Activated CD4-positive, alpha-beta T cell treated with anti-CD3 and anti-CD28 coated beads for 36 hours (primary cell): ENCODE results near the gene CD59. TPM values are rescaled to one million over a fixed set of nuclear protein-coding genes. Genes with fewer than 3 reads are reported as not detected.

Experiments used
- ATAC-seq: fragments of 200-7000 bp; cut with Tn5 transposase; one replicate; pipeline ENCODE4 v1.10.0; 2021; ENCODE audit warnings: mild to moderate bottlenecking, moderate library complexity
- CTCF ChIA-PET: fragments of 350-600 bp; sonication (Branson Sonifier 250); formaldehyde crosslinking; loops from one replicate; lab custom pipeline; 2021; ENCODE audit warnings: antibody characterized with exemption; lab: Charles Lee
- POLR2A ChIA-PET: fragments of 350-600 bp; sonication (Branson Sonifier 250); formaldehyde crosslinking; loops from one replicate; lab custom pipeline; 2021; ENCODE audit warnings: antibody characterized with exemption, inconsistent platforms; lab: Charles Lee
- DNase-seq: peaks from one replicate; pipeline ENCODE4 v3.0.0-alpha.2; 2020
- H3K27ac Mint-ChIP-seq: one replicate; pipeline ENCODE4 v1.8.0; 2021; ENCODE audit warnings: mixed read lengths
- H3K27me3 Mint-ChIP-seq: one replicate; pipeline ENCODE4 v1.8.0; 2021; ENCODE audit warnings: mixed read lengths
- H3K36me3 Mint-ChIP-seq: one replicate; pipeline ENCODE4 v1.8.0; 2021; ENCODE audit warnings: low read depth, mixed read lengths
- H3K4me1 Mint-ChIP-seq: one replicate; pipeline ENCODE4 v1.8.0; 2021; ENCODE audit warnings: mixed read lengths
- H3K4me3 Mint-ChIP-seq: one replicate; pipeline ENCODE4 v1.8.0; 2021; ENCODE audit warnings: mild to moderate bottlenecking, moderate library complexity, mixed read lengths
- H3K9me3 Mint-ChIP-seq: one replicate; pipeline ENCODE4 v1.8.0; 2021; ENCODE audit warnings: low read depth, mixed read lengths
- intact Hi-C, 2 experiments: fragments of 100-400 bp; cut with DNase I in 1 of 2; cut with micrococcal nuclease in 1 of 2; formaldehyde crosslinking; loops; one replicate each; pipeline versions ENCODE4 v1.14.2 to v1.15.1; 2022 to 2024; cut with DNase I, micrococcal nuclease
- total RNA-seq, 2 experiments: library from RNA; stranded (reverse); gene quantifications; one replicate each; pipeline ENCODE4 v1.2.3, GENCODE V29; 2021

The CD59 gene
- total RNA-seq, 2 experiments from 2014 or later: 58.2 to 60.0 TPM

- H3K4me3 Mint-ChIP-seq: no peak overlapping the region
- H3K36me3 Mint-ChIP-seq: peaks cover under 1% of the 10 kb centered on the region
- POLR2A ChIA-PET: no interaction called here
Observed at GRCh38 chr11:33743291-33743690, 7.1 kb upstream of the CD59 start.

GRCh38 chr11:33742249-33742851 lies 6.1 kb upstream of the CD59 start:
- CTCF ChIA-PET: interaction anchor here (0.6 to 2.6 kb wide), 24 partner anchors 11 to 411 kb away, joined by 3 to 66 read pairs (median 4); no protein-coding TSS in a partner anchor

More at GRCh38 chr11:33743291-33743690, 7.1 kb upstream of the CD59 start:
- H3K27me3 Mint-ChIP-seq: peaks cover 5% of the 10 kb centered on the region
- DNase-seq (no peak), ATAC-seq (no peak)
- no peak overlapping the region for H3K27ac Mint-ChIP-seq
- H3K9me3 Mint-ChIP-seq: no peaks in the 10 kb centered on the region
- H3K4me1 Mint-ChIP-seq: peaks cover 5% of the 10 kb centered on the region
- intact Hi-C loops: loop anchor here (2.0 kb wide), 2 partner anchors 200 to 380 kb away; no protein-coding TSS in a partner anchor
- CTCF ChIA-PET: interaction anchor here (0.6 to 2.6 kb wide), 11 partner anchors 10 to 412 kb away, joined by 3 to 66 read pairs (median 6); no protein-coding TSS in a partner anchor

GRCh38 chr11:33741806-33742205 lies 5.6 kb upstream of the CD59 start:
- intact Hi-C loops: loop anchor here (1.0 to 2.0 kb wide), 4 partner anchors 26 to 380 kb away; no protein-coding TSS in a partner anchor
- ATAC-seq (no peak), DNase-seq (no peak)
- ChIA-PET POLR2A (no interaction called here), CTCF (interaction anchor here (0.8 to 2.6 kb wide), 13 partner anchors 11 to 388 kb away, joined by 3 to 66 read pairs (median 5); no protein-coding TSS in a partner anchor)
- H3K4me1 Mint-ChIP-seq: peaks cover 10% of the 10 kb centered on the region
- H3K9me3 Mint-ChIP-seq: no peaks in the 10 kb centered on the region
- peaks cover 9% of the 10 kb centered on the region for H3K27me3 Mint-ChIP-seq
- H3K27ac Mint-ChIP-seq: no peak overlapping the region
- H3K4me3 Mint-ChIP-seq: no peak overlapping the region
- no peaks in the 10 kb centered on the region for H3K36me3 Mint-ChIP-seq

More at GRCh38 chr11:33742249-33742851, 6.1 kb upstream of the CD59 start:
- intact Hi-C loops: loop anchor here (1.0 to 2.0 kb wide), 4 partner anchors 26 to 380 kb away; no protein-coding TSS in a partner anchor
- no peaks in the 10 kb centered on the region for H3K36me3 Mint-ChIP-seq
- no peaks in the 10 kb centered on the region for H3K9me3 Mint-ChIP-seq
- peaks cover 5% of the 10 kb centered on the region for H3K27me3 Mint-ChIP-seq
- ATAC-seq (no peak), DNase-seq (no peak)
- H3K4me3 Mint-ChIP-seq: no peak overlapping the region
- H3K27ac Mint-ChIP-seq: no peak overlapping the region
- POLR2A ChIA-PET: interaction anchor here (0.6 kb wide), 1 partner anchor 81 kb away, joined by 4 read pairs; no protein-coding TSS in a partner anchor
- peaks cover 5% of the 10 kb centered on the region for H3K4me1 Mint-ChIP-seq

GRCh38 chr11:33737362-33737821 lies 1.2 kb upstream of the CD59 start:
- ATAC-seq (no peak), DNase-seq (no peak)
- no peak overlapping the region for H3K27ac Mint-ChIP-seq
- CTCF ChIA-PET: interaction anchor here (0.6 to 1.9 kb wide), 5 partner anchors 15 to 260 kb away, joined by 3 to 9 read pairs (median 4); no protein-coding TSS in a partner anchor
- intact Hi-C loops: loop anchor here (5.0 to 10.0 kb wide), 7 partner anchors 35 to 1927 kb away; partner anchors contain the start of genes CAPRIN1 (in 1 of the 2), CSTF3 (in 1 of the 2), FBXO3 (in 1 of the 2) and HIPK3 (in 1 of the 2)
- H3K4me1 Mint-ChIP-seq: peaks cover 38% of the 10 kb centered on the region
- no peak overlapping the region for H3K4me3 Mint-ChIP-seq
- H3K27me3 Mint-ChIP-seq: peaks cover 16% of the 10 kb centered on the region
- H3K36me3 Mint-ChIP-seq: peaks cover 21% of the 10 kb centered on the region
- POLR2A ChIA-PET: interaction anchor here (1.4 kb wide), 1 partner anchor 15 kb away, joined by 5 read pairs; no protein-coding TSS in a partner anchor
- H3K9me3 Mint-ChIP-seq: no peaks in the 10 kb centered on the region

- peak; percentile 28 for ATAC-seq
- DNase-seq: peak; percentile 63
- H3K9me3 Mint-ChIP-seq: no peaks in the 10 kb centered on the region
- H3K4me3 Mint-ChIP-seq: peak overlapping the region; percentile 82
- peaks cover 48% of the 10 kb centered on the region for H3K4me1 Mint-ChIP-seq
- ChIA-PET CTCF (interaction anchor here (0.7 to 1.9 kb wide), 4 partner anchors 12 to 37 kb away, joined by 3 to 9 read pairs (median 6); no protein-coding TSS in a partner anchor), POLR2A (no interaction called here)
- H3K27ac Mint-ChIP-seq: peak overlapping the region; percentile 84
- H3K36me3 Mint-ChIP-seq: peaks cover 24% of the 10 kb centered on the region
- intact Hi-C loops: loop anchor here (1.0 to 10.0 kb wide), 12 partner anchors 13 to 1929 kb away; partner anchors contain the start of genes C11orf91 (in 2 of the 2), FBXO3 (in 2 of the 2), CAPRIN1 (in 1 of the 2) and CSTF3 (in 1 of the 2)
- H3K27me3 Mint-ChIP-seq: peaks cover 16% of the 10 kb centered on the region
Observed at GRCh38 chr11:33735271-33736147, 714 bp downstream of the CD59 start.

GRCh38 chr11:33734441-33735270 lies 1.6 kb downstream of the CD59 start:
- Mint-ChIP-seq H3K27me3 (peaks cover 16% of the 10 kb centered on the region), H3K9me3 (no peaks in the 10 kb centered on the region), H3K36me3 (peaks cover 24% of the 10 kb centered on the region), H3K4me1 (peaks cover 48% of the 10 kb centered on the region), H3K4me3 (peak overlapping the region; percentile 82), H3K27ac (peak overlapping the region; percentile 84)
- intact Hi-C loops: loop anchor here (1.0 to 10.0 kb wide), 9 partner anchors 38 to 1930 kb away; partner anchors contain the start of genes HIPK3 (in 2 of the 2), CAPRIN1 (in 1 of the 2), CSTF3 (in 1 of the 2) and FBXO3 (in 1 of the 2)
- ATAC-seq (no peak), DNase-seq (no peak)
- CTCF ChIA-PET: interaction anchor here (0.9 to 1.2 kb wide), 2 partner anchors 38 to 52 kb away, joined by 3 read pairs; no protein-coding TSS in a partner anchor
- POLR2A ChIA-PET: interaction anchor here (0.6 kb wide), 1 partner anchor 49 kb away, joined by 6 read pairs; no protein-coding TSS in a partner anchor

GRCh38 chr11:33733980-33734379 lies 2.2 kb downstream of the CD59 start:
- intact Hi-C loops: loop anchor here (5.0 to 10.0 kb wide), 6 partner anchors 321 to 1931 kb away; partner anchors contain the start of genes HIPK3 (in 2 of the 2), CAPRIN1 (in 1 of the 2), CSTF3 (in 1 of the 2) and TRIM44 (in 1 of the 2)
- Mint-ChIP-seq H3K36me3 (peaks cover 27% of the 10 kb centered on the region), H3K4me1 (peaks cover 51% of the 10 kb centered on the region), H3K27me3 (peaks cover 16% of the 10 kb centered on the region), H3K9me3 (no peaks in the 10 kb centered on the region), H3K4me3 (peak overlapping the region; percentile 20), H3K27ac (no peak overlapping the region)
- DNase-seq (no peak), ATAC-seq (no peak)
- POLR2A ChIA-PET: interaction anchor here (0.6 kb wide), 1 partner anchor 48 kb away, joined by 6 read pairs; no protein-coding TSS in a partner anchor
- CTCF ChIA-PET: interaction anchor here (0.9 to 1.2 kb wide), 2 partner anchors 38 to 53 kb away, joined by 3 read pairs; no protein-coding TSS in a partner anchor

- ATAC-seq (peak; percentile 76), DNase-seq (peak; percentile 75)
- H3K27me3 Mint-ChIP-seq: peaks cover 8% of the 10 kb centered on the region
- peak overlapping the region; percentile 81 for H3K27ac Mint-ChIP-seq
- POLR2A ChIA-PET: interaction anchor here (0.6 kb wide), 1 partner anchor 81 kb away, joined by 4 read pairs; no protein-coding TSS in a partner anchor
- H3K36me3 Mint-ChIP-seq: peaks cover 32% of the 10 kb centered on the region
- intact Hi-C loops: loop anchor here (1.0 to 10.0 kb wide), 9 partner anchors 9 to 1933 kb away; partner anchors contain the start of genes HIPK3 (in 2 of the 2), C11orf91 (in 1 of the 2), CAPRIN1 (in 1 of the 2) and CSTF3 (in 1 of the 2)
- peaks cover 48% of the 10 kb centered on the region for H3K4me1 Mint-ChIP-seq
- CTCF ChIA-PET: interaction anchor here (0.7 kb wide), 1 partner anchor 27 kb away, joined by 3 read pairs; no protein-coding TSS in a partner anchor
- peak overlapping the region; percentile 43 for H3K4me3 Mint-ChIP-seq
- H3K9me3 Mint-ChIP-seq: no peaks in the 10 kb centered on the region
Observed at GRCh38 chr11:33731723-33732531, 4.3 kb downstream of the CD59 start.

- intact Hi-C loops: loop anchor here (1.0 to 10.0 kb wide), 8 partner anchors 7 to 1934 kb away; partner anchors contain the start of genes HIPK3 (in 2 of the 2), C11orf91 (in 1 of the 2), CAPRIN1 (in 1 of the 2) and CSTF3 (in 1 of the 2)
- H3K27me3 Mint-ChIP-seq: peaks cover 9% of the 10 kb centered on the region
- no peak overlapping the region for H3K4me3 Mint-ChIP-seq
- DNase-seq (no peak), ATAC-seq (no peak)
- peaks cover 47% of the 10 kb centered on the region for H3K4me1 Mint-ChIP-seq
- H3K9me3 Mint-ChIP-seq: no peaks in the 10 kb centered on the region
- ChIA-PET POLR2A (no interaction called here), CTCF (interaction anchor here (0.5 to 1.0 kb wide), 3 partner anchors 12 to 1503 kb away, joined by 3 read pairs; no protein-coding TSS in a partner anchor)
- peaks cover 32% of the 10 kb centered on the region for H3K36me3 Mint-ChIP-seq
- no peak overlapping the region for H3K27ac Mint-ChIP-seq
Observed at GRCh38 chr11:33730716-33731115, 5.5 kb downstream of the CD59 start.
